GM06990 (cell line): ENCODE results near the gene LRRC36.
"Not testable (repeated sequence)": the region's sequence is repeated elsewhere in the genome, so short reads cannot be mapped to it uniquely, and the experiment has no call there.

Experiments used
- DNase-seq: peaks from one replicate; pipeline ENCODE4 v3.0.0-alpha.2; 2011; ENCODE audit not compliant: insufficient read length; ENCODE audit errors: extremely low read depth
- H3K27me3 ChIP-seq: replicated peaks from 2 replicates; pipeline ENCODE4 v1.6.0; 2011; ENCODE audit warnings: low read length; ENCODE audit not compliant: control insufficient read depth, insufficient read depth
- H3K36me3 ChIP-seq: 2 replicates; pipeline ENCODE4 v1.5.1; 2011; ENCODE audit warnings: low read length; ENCODE audit not compliant: control insufficient read depth, insufficient read depth
- H3K4me3 ChIP-seq: replicated peaks from 2 replicates; pipeline ENCODE4 v1.5.1; 2011; ENCODE audit warnings: low read depth, mild to moderate bottlenecking, control low read depth, low read length
- CTCF ChIP-seq: IDR thresholded peaks from 2 replicates; pipeline ENCODE4 v1.5.1; 2011; ENCODE audit warnings: low read length, control low read depth, mild to moderate bottlenecking, inconsistent platforms; ENCODE audit not compliant: insufficient read depth, poor library complexity, severe bottlenecking

Gene LRRC36

GRCh38 chr16:67356396-67356795 lies 29.8 kb downstream of the LRRC36 start:
- no peak for DNase-seq
- H3K4me3 ChIP-seq, result no peak overlapping the region

GRCh38 chr16:67357561-67357960 lies 30.9 kb downstream of the LRRC36 start:
- no peak for TF ChIP-seq CTCF
- Histone ChIP-seq H3K4me3 (no peak overlapping the region), H3K27me3 (no peaks in the 10 kb centered on the region), H3K36me3 (no peaks in the 10 kb centered on the region)
- DNase-seq, result no peak

More at GRCh38 chr16:67356396-67356795, 29.8 kb downstream of the LRRC36 start:
- H3K27me3 ChIP-seq, result no peaks in the 10 kb centered on the region
- no peak for TF ChIP-seq CTCF
- no peaks in the 10 kb centered on the region for H3K36me3 ChIP-seq

DNA sequence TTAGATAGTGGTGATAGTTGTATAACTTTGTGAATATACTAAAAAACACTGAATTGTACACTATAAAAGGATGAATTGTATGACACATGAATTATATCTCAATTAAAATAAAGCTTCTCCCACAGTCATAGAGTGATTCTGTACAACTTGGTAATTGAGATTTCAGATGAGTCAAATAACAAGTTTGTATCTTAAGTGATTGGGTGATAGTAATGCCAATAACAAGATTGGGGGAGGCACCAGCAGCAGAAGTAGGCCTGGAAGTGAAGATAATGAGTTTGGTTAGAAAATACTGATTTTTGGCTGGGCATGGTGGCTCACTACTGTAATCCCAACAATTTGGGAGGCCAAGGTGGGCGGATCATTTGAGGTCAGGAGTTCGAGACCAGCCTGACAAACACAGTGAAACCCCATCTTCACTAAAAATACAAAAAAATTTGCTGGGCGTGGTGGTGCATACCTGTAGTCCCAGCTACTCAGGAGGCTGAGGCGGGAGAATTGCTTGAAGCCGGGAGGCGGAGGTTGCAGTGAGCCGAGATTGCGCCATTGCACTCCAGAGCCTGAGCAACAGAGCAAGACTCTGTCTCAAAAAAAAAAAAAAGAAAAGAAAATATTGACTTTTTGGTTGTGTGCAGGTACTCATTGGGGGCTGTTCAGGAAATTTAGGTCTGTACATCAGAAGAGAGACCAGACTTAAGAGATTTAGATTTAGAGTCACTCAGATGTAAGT lies 33.1 kb downstream of the LRRC36 start:
- DNase-seq, H3K36me3 ChIP-seq, H3K27me3 ChIP-seq, H3K4me3 ChIP-seq: not testable (repeated sequence)

GRCh38 chr16:67361038-67361437 lies 34.4 kb downstream of the LRRC36 start:
- Histone ChIP-seq H3K36me3 (no peaks in the 10 kb centered on the region), H3K27me3 (no peaks in the 10 kb centered on the region), H3K4me3 (no peak overlapping the region)
- no peak for TF ChIP-seq CTCF
- DNase-seq, result no peak

DNA sequence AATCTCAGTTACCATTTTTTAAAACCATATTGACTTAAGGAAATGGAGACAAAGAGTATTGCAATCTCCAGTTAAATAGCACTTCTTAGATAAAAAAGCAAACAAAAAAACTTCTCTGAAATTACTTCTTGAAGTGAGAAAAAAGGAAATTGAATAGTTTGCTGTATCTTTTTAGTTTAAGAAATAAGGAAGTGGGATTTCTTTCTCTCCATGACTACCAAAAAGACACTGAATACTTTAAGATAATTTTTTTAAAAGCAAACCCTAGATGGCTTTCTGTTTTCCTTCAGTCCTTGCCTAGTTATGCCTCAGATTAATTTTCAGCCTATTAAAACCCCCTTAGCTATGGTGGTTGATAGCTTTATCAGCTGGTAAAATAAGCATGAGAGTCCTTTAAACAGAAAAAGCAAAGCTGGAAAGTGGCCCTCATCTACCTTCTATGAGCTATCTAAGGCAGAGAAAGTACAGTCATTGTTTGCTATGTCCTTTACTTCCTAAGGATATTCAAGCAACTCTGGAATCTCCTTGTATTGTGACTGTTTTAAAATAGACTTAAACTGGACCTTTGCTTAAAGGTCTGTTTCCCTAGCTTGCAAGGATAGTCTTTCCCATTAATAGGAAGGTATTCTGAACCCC lies 38.1 kb downstream of the LRRC36 start:
- Histone ChIP-seq H3K27me3 (no peaks in the 10 kb centered on the region; the same call in 1 of the 2 replicates), H3K36me3 (no peaks in the 10 kb centered on the region), H3K4me3 (no peak overlapping the region)
- DNase-seq, result no peak
- TF ChIP-seq CTCF, result no peak

GRCh38 chr16:67370661-67371060 lies 44.0 kb downstream of the LRRC36 start:
- Histone ChIP-seq H3K27me3 (no peaks in the 10 kb centered on the region; the same call in none of the 2 replicates), H3K4me3 (no peak overlapping the region), H3K36me3 (no peaks in the 10 kb centered on the region)
- no peak for TF ChIP-seq CTCF
- DNase-seq, result no peak
